NCI-H2107 treated with DMSO at 0.1 percent for 48 hours (cell line): ENCODE measurements around the gene DALRD3.
A peak's percentile ranks its signal among the peaks of the same experiment; 100 is the strongest.

Experiments
- DNase-seq: peaks from one replicate; lab custom pipeline; 2025; ENCODE audit not compliant: unreplicated experiment; lab: John Stamatoyannopoulos, UW

DALRD3 gene

DNA sequence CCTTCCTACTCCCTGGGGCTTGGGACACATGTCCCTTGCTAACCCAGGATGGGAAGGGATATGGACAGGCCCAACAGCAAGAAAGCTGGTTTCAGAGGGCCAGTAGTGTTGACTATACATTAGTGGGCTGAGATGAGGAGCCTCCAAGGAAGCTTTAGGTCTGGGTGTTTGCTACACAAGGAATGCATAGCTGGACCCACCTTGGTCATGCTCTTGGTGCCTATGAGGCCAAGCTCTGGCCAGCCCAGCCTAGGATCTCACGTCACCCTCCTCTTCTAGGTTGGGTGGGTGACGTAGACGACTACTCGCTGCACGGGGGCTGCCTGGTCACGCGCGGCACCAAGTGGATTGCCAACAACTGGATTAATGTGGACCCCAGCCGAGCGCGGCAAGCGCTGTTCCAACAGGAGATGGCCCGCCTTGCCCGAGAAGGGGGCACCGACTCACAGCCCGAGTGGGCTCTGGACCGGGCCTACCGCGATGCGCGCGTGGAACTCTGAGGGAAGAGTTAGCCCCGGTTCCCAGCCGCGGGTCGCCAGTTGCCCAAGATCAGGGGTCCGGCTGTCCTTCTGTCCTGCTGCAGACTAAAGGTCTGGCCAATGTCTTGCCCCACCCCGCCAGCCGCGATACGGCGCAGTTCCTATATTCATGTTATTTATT, 11.8 kb downstream of the DALRD3 start:
- no peak for DNase-seq

DNA sequence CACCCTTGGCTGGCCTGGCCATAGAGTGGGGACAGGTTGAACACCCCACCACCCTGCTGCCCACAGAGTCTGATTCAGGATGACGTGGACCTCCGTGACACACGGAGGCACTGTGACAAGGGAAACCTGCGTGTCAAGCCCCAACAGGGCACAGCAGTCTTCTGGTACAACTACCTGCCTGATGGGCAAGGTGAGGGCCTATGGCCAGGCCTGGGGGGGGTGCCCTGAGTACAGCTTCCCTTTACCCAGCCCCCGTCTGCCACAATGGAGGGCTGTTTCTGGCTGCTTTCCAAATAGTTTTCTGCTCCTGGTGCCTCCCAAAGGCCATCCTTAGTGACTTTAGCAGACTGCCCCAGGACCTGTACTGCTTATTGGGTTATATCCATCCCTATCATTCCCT, 12.4 kb downstream of the DALRD3 start:
- no peak for DNase-seq

GRCh38 chr3:49005303-49005680, 13.1 kb downstream of the DALRD3 start:
- DNase-seq, result no peak

DNA sequence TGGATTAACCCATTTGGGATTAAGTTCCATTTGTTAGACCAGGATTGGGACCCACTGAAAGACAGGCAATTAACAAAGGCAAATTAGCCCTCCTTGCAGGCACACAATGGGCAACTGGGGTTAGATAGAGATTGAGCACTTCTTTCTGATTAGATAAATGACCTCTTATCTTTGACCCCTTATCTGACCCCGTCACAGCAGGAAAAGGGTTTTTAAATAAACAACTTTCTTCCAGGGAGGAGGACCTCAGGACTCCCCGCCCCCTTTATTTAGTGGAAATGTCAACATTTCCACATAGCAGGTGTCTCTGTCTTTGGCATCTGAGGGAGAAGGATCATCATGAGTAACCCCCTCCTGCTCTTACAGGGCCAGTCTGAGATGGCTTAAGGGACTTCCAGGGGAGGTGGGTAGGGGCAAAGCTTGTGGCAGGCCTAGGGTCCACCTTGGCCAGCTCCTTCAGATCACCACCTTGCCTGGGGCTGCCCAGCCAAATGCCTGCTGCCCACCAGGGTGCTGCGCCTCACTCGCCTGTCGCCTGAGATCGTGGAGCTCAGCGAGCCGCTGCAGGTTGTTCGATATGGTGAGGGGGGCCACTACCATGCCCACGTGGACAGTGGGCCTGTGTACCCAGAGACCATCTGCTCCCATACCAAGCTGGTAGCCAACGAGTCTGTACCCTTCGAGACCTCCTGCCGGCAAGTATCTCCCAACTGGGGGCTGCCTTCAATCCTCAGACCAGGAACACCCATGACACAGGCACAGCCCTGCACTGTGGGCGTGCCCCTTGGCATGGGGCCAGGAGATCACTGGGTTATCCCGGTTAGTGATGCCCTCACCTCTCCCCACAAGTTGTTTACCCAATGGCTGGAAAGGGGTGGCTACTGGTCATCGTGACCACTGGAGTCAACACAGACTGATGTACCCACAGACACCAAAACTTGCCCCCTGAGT, 13.8 kb downstream of the DALRD3 start:
- DNase-seq, result no peak

DNA sequence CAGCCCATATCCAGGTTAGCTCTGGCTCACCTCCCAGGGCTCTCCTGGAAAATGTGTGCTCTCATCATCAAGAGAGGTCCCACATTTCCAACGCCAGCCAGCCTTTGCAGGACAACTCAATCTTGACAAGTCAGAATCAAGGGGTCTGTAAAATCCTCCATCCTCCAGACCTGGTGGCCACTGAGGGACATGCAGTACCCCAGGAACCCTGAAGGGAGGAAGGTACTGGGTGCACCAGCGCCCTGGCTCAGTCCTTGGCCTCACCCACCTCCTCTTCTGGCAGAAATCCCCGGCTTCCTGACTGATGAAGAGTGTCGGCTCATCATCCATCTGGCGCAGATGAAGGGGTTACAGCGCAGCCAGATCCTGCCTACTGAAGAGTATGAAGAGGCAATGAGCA, 17.2 kb downstream of the DALRD3 start:
- DNase-seq, result no peak

GRCh38 chr3:48999085-48999858, 19.1 kb downstream of the DALRD3 start:
- DNase-seq, result no peak

DNA sequence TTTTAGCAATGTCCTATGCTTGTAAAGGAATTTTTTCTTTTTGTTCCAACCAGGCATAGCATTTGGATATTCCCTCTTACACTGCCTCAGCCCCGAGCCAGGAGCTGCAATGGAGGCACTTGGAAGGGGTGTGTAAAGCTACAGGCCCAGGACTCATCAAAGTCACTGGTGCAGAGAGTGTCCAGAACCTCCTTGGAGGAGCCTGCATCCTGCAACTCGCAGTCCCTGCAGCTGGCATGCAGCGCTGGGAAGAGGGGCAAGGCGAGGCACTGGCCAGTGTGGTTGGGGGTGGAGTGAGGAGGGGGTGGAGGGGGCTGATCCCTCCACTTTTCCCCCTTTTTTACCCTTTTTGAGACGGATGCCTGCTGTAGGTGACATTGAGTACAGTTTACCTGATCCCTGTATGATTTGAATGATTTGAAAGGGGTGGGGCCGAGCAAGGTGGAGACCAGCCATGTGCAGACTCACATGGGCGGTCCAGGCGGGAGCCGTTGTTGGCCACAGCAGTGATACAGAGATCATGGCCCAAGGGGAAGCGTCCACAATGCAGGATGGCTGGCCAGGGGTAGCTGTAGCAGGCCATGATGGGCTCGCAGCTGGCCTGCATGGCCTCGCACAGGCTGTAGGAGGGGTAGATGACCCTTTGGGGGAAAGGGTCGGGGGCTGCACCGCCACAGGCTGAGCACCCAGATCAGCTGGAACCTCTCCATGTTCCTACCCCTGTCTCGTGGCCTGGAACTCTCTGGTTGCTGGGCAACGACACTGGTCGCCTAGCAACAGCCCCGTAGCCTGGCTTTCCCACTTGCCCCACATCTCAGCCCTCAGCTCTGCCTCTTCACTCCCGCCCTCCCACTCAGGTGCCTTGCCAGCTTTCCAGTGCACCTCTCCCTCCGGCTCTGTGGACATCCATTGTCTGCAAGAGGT, 20.4 kb downstream of the DALRD3 start:
- peak; percentile 34 for DNase-seq

DNA sequence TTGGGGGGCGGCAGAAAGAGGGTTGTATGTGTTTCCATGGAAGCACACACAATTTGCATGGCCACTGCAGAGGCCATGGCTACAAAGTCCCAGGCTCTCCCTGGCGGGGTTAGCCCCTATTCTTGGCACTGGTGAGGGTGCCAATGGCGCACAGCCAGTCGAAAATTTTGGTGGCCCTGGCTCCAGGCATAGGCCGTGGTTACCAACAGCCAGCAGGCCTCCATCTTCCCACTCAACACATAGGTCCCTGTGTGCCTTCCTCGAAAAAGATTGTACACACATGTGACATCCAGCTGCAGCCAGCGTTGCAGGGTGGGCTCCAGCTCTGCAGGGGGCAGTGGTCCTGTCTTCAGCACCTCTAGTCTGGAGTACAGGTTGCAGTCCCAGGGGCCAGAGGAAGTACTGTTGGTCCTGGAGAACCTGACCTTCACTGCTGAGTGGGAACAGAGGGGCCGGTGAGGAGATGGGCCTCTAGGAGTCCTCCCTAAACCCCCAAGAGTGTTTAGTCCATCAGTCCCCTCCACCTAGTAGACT, 21.2 kb downstream of the DALRD3 start:
- DNase-seq, result no peak

DNA sequence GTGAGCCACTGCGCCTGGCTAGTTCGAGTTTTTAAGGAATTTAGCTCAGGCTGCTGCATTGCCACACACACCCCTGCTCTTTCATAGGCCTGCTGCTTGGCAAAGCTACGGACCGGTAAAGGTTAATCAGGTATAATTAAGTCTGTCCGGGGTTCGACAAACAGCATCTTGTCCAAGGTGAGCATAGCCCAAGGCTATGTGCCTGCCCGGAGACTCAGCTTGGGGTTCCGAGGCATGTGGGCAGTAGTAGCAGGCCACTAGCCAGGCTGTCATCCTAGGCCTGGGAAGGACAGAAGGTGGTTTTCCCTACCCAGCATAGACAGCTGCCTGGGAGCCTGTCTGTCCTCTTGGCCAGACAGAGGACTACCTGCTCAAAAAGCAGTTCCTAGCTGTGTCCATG, 21.7 kb downstream of the DALRD3 start:
- no peak for DNase-seq

DNA sequence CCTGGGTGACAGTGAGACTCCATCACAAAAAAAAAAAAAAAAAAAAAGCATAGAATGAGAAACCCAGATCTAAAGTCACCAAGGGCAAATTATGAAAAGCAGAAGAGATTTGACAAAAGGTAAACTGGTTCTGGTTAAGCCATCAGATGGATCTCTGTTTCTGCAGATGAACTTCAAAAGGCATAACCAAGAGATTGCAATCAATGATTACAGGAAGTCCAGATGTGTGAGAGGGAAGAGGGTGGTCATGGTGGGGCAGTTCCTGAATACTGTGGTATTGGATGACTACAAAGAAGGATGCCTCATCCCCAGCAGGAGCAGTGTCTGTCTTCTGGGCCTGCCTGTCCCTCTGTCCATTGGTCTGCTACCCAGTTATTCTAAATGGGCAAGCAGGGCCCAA, 24.5 kb downstream of the DALRD3 start:
- DNase-seq, result no peak

GRCh38 chr3:48991851-48992545, 26.4 kb downstream of the DALRD3 start:
- no peak for DNase-seq

GRCh38 chr3:48990636-48991469, 27.5 kb downstream of the DALRD3 start:
- DNase-seq, result no peak

GRCh38 chr3:48989796-48990635, 28.4 kb downstream of the DALRD3 start, which contains the start of gene P4HTM:
P4HTM (plus strand) TSS chr3:48990241; CDS start chr3:48990257, 16 bp downstream.
- peak; percentile 26 for DNase-seq

DNA sequence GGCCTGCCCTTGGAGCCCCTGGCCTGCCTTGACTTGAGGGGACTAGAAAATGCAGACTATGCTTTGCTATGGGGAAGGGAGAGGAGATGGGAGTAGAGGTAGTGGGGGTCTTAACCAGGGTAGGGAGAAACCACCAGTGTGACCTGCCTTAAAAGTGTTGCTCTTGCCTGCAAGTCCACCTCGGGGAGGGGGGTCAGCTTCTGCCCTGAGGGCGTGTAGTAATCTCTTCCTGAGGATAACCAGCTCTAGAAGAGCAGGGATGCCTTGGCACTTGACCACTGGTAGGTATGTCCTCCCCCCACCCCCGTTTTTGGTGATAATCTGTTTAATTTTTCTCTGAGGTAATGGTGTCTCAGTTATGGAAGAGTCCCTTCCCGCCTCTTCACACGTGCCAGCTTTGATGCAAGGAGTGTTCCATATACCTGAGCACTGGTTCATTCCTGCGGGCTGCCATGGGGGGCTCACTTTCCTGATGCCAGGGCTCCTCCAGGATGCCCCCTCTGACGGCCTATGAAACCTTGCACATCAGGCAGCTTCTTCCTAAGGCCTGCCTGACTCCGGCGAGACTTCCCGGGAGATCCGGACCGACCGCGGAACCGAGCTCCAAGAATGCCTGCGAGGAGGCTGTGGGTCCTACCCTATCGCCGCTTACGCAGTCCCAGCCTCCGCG, 29.1 kb downstream of the DALRD3 start:
- no peak for DNase-seq

DNA sequence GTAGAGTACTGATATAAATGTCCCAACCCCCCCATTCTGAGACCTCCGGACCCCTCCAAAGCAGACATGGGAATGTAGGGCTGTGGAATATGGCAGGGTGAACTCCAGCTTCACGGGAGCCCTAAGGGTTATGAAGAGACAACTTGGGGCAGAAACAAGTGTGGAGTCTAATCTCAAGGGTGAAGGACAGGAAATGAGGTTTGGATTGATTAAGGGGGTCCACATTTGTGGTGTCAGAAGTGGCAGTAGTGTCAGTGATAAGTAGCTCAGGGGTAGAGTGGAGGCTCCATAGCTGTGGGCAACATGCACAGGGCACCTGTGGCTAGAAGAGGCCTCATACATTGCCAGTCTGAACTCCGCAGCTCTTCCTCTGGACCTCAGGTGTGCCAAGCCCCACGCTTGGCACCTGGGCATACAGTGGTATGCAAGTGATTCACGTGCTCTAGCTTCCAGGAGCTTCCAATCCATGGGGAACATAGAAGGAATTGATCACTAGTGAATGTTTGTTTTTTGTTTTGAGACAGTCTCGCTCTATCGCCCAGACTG, 32.5 kb downstream of the DALRD3 start:
- DNase-seq, result no peak

- no peak for DNase-seq
Observed at GRCh38 chr3:48984663-48985062, 33.7 kb downstream of the DALRD3 start.

DNA sequence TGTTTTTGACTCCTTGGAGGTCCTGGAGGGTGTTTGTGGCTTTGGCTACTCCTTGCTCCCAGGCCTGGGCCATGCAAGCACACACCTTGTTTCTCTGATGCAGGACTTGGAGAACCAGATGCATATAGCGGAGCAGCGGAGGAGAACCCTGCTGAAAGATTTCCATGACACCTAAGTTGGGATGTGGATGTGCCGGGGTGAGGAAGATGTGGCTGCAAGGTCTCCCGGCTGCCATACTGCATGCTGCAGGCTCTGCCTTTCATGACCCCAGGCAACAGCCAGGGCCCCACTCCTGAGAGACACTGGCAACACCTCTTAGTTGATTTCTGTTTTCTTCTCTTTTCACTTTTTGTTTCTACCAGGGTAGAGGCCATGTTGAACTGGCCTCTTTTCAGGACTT, 35.3 kb downstream of the DALRD3 start:
- no peak for DNase-seq
